Activated T-cell treated with anti-CD3 and anti-CD28 coated beads for 48 hours (primary cell): ENCODE measurements around the gene UBTD2.
A peak's percentile ranks its signal among the peaks of the same experiment; 100 is the strongest.
"Not testable (repeated sequence)": the region's sequence is repeated elsewhere in the genome, so short reads cannot be mapped to it uniquely, and the experiment has no call there.

Experiments used
- DNase-seq: peaks from one replicate; pipeline ENCODE4 v3.0.0-alpha.2; 2020; ENCODE audit warnings: low read depth

Gene UBTD2

GRCh38 chr5:172283020-172283861, at the start of gene UBTD2:
Gene UBTD2, minus strand, starts transcription at chr5:172283764. Its CDS starts 99 bp downstream, at chr5:172283665.
- DNase-seq, result peak; percentile 72

- DNase-seq, result not testable (repeated sequence)
Measured at GRCh38 chr5:172326901-172327300, 43.3 kb upstream of the UBTD2 start.

GRCh38 chr5:172325452-172325851, 41.9 kb upstream of the UBTD2 start:
- no peak for DNase-seq

GRCh38 chr5:172322028-172322965, 38.7 kb upstream of the UBTD2 start:
- DNase-seq, result no peak

- DNase-seq, result no peak
Measured at GRCh38 chr5:172321593-172321992, 38.0 kb upstream of the UBTD2 start.

- DNase-seq, result no peak
Measured at GRCh38 chr5:172319708-172320441, 36.3 kb upstream of the UBTD2 start.

GRCh38 chr5:172315587-172316493, 32.3 kb upstream of the UBTD2 start:
- no peak for DNase-seq

- no peak for DNase-seq
Measured at GRCh38 chr5:172313915-172314314, 30.4 kb upstream of the UBTD2 start.

- DNase-seq, result no peak
Measured at GRCh38 chr5:172312286-172312685, 28.7 kb upstream of the UBTD2 start.

- DNase-seq, result no peak
Measured at GRCh38 chr5:172311605-172312004, 28.0 kb upstream of the UBTD2 start.

GRCh38 chr5:172311026-172311425, 27.5 kb upstream of the UBTD2 start:
- DNase-seq, result no peak

GRCh38 chr5:172305380-172305779, 21.8 kb upstream of the UBTD2 start:
- no peak for DNase-seq

- no peak for DNase-seq
Measured at GRCh38 chr5:172303572-172304335, 20.2 kb upstream of the UBTD2 start.

GRCh38 chr5:172303162-172303561, 19.6 kb upstream of the UBTD2 start:
- DNase-seq, result no peak

GRCh38 chr5:172302047-172302710, 18.6 kb upstream of the UBTD2 start:
- DNase-seq, result no peak

- no peak for DNase-seq
Measured at GRCh38 chr5:172299916-172300439, 16.4 kb upstream of the UBTD2 start.

- DNase-seq, result no peak
Measured at GRCh38 chr5:172294831-172295230, 11.3 kb upstream of the UBTD2 start.

GRCh38 chr5:172293745-172294342, 10.3 kb upstream of the UBTD2 start:
- DNase-seq, result no peak
